ENCODE measurements around the gene SSR4. TPM values are rescaled to one million over a fixed set of nuclear protein-coding genes. Genes with fewer than 3 reads are reported as not detected.

The SSR4 gene
- total and polyA plus RNA-seq, 2 of the 13 experiments (the other 11 are each of a cell fraction or from before 2014, with no cell fraction given) = 214 to 288 TPM

GRCh38 chrX:153765138-153766079, 29.1 kb upstream of the SSR4 start (continued):
- TF ChIP-seq TAF15 (IDR thresholded peaks at IDR 0.05; ENCODE audit: low read depth, low read length, poor library complexity, severe bottlenecking) (no peak), ZNF362 (CRISPR knock-in tag; IDR thresholded peaks at IDR 0.05; ENCODE audit: borderline replicate concordance) (no peak), TEAD2 (CRISPR knock-in tag; IDR thresholded peaks at IDR 0.05) (no peak), SOX5 (CRISPR knock-in tag; IDR thresholded peaks at IDR 0.05; ENCODE audit: borderline replicate concordance) (no peak), POGZ (CRISPR knock-in tag; IDR thresholded peaks at IDR 0.05) (no peak), ARID5B (CRISPR knock-in tag; IDR thresholded peaks at IDR 0.05) (no peak), POLR2G (IDR thresholded peaks at IDR 0.05; ENCODE audit: low read depth, low read length) (0 out of 2 replicates have a peak, but pooled peaks have one; percentile 24), JUND (CRISPR knock-in tag; IDR thresholded peaks at IDR 0.05) (no peak), SP4 (CRISPR knock-in tag; IDR thresholded peaks at IDR 0.05) (no peak), GZF1 (CRISPR knock-in tag; IDR thresholded peaks at IDR 0.05) (no peak), ZNF598 (CRISPR knock-in tag; IDR thresholded peaks at IDR 0.05; ENCODE audit: borderline replicate concordance) (no peak), ZNF276 (CRISPR knock-in tag; IDR thresholded peaks at IDR 0.05; ENCODE audit: low read depth) (no peak), FOSL1 (CRISPR knock-in tag; IDR thresholded peaks at IDR 0.05; ENCODE audit: borderline replicate concordance) (no peak), RFXAP (CRISPR knock-in tag; IDR thresholded peaks at IDR 0.05; ENCODE audit: borderline replicate concordance) (no peak), ZBTB38 (CRISPR knock-in tag; IDR thresholded peaks at IDR 0.05) (no peak), PATZ1 (CRISPR knock-in tag; IDR thresholded peaks at IDR 0.05) (peak; percentile 85), RBFOX2 (IDR thresholded peaks at IDR 0.05; ENCODE audit: low read depth, low read length) (peak; percentile 60), NBN (conservative IDR thresholded peaks at IDR 0.05) (no peak), HNRNPL (IDR thresholded peaks at IDR 0.05; ENCODE audit: low read depth, low read length) (peak; percentile 93)
